Lower leg skin (tissue), 3 donors: Measurements from ENCODE around the gene MICAL2.

ENCODE experiments used
- CTCF ChIP-seq, 3 donors: fragments of 450-650 bp; IDR thresholded peaks; one replicate each; pipeline ENCODE4 v1.5.1; 2016; ENCODE audit warnings: antibody characterized with exemption in 3 of 3, mild to moderate bottlenecking in 3 of 3, moderate library complexity in 2 of 3
- POLR2A ChIP-seq, 2 donors: fragments of 450-650 bp; IDR thresholded peaks; one replicate each; pipeline ENCODE4 v1.6.1; 2016 to 2017; ENCODE audit warnings: antibody characterized with exemption in 2 of 2, mild to moderate bottlenecking in 1 of 2, moderate library complexity in 1 of 2

GRCh38 chr11:12092714-12093113 is 17.7 kb upstream of the MICAL2 start:
- no peak for TF ChIP-seq CTCF (IDR thresholded peaks at IDR 0.05)
- TF ChIP-seq POLR2A (IDR thresholded peaks at IDR 0.05): no peak
